HG03139 (cell line): ENCODE data around the gene CACNB2.

Source experiments
- ATAC-seq: cut with Tn5 transposase; IDR thresholded peaks from one replicate; pipeline ENCODE4 v1.9.1; 2021; ENCODE audit not compliant: unreplicated experiment

CACNB2 gene

DNA sequence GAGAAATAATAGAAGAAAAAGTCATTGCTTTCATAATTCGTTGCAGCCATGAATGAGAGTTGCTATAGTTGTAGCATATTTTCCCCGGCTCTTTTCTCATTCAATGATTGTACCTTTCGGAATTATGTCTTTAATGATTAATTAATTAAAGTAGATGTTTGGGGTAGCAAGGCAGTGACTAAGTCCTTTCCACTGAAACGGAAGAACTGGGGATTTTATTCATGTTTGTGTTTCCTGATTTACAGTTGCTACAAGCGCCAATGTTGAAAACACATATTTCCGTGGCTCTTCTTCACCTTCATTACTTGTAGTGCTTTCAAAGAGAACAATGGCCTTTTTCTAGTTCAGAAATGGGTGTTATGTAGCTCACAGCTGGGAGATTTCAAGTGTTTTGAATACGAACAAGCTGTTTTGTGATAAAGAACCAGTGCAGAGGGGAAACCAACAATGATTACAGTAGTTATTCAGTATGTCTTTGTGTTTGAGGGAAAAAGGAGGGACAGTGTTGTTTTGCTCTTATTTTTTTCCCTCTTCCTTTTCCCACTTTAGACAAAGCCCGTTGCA is 357.7 kb downstream of the CACNB2 start:
- no peak for ATAC-seq

DNA sequence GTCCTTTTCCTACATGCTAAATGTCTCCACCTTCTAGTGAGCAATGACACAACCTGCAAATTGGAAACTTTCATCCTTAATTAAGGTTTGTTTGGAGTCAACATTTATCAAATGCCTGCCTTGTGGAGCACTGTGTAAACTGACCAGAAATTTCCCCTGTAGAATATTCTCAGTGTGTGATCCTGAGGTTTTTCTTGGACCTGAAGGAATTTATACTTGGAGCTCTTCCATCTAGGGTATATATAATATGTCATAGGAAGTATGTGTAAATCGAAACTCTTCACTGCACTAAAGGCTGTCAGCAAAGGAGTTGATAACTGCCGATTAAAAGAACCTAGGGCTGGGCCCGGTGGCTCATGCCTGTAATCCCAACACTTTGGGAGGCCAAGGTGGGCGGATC is 358.8 kb downstream of the CACNB2 start:
- no peak for ATAC-seq

DNA sequence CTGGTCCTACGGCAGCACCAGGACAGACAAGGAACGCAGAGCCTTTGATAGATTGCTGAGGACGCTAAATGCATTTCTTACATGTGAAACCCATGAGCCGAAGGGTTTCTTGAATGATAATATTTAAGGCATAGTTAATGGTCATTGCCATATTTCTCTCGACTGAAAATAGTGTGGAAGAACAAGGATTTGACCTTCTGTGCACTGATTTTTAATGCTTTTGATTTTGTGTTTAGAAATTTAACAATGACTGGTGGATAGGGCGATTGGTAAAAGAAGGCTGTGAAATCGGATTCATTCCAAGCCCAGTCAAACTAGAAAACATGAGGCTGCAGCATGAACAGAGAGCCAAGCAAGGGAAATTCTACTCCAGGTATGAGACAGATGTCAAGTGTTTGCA is 360.4 kb downstream of the CACNB2 start:
- no peak for ATAC-seq

DNA sequence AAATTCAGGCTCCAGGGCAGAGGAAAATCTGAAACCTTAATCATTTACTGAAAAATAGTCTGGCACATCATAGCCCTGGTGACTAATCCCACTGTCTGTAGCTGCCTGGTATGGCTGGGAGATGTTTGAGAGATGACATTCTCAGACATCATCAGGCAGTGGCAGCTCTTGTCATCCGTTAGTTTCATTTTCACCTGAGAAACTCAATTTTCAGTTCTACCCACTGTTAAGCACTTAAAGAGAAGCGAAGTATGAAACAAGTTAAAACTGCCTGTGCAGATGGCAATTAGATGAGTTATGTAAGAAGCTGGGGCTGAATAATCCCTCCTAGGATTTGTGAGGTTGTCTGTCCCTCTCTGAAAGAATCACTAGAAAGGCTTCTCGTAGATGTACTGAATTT is 361.0 kb downstream of the CACNB2 start:
- peak; percentile 75 for ATAC-seq

GRCh38 chr10:18501629-18502028 is 361.4 kb downstream of the CACNB2 start:
- no peak for ATAC-seq

DNA sequence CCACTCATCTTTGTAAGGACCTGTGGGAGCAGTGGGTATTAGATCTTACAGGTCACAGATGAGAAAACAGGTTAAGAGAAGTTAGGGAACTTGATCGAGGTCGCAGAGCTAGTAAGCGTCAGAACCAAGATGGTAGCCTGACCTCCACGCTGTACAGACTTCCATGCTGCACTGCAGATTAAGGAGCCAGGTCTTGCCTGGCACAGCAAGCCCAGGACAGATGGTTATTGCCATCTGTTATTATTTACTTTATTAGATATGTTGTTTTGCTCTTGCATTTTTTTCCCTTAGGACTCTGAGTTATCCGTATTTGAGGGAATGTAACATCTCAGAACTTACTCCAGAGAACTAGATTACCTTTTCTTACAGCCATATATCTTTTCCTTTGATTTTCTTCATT is 363.9 kb downstream of the CACNB2 start:
- no peak for ATAC-seq

DNA sequence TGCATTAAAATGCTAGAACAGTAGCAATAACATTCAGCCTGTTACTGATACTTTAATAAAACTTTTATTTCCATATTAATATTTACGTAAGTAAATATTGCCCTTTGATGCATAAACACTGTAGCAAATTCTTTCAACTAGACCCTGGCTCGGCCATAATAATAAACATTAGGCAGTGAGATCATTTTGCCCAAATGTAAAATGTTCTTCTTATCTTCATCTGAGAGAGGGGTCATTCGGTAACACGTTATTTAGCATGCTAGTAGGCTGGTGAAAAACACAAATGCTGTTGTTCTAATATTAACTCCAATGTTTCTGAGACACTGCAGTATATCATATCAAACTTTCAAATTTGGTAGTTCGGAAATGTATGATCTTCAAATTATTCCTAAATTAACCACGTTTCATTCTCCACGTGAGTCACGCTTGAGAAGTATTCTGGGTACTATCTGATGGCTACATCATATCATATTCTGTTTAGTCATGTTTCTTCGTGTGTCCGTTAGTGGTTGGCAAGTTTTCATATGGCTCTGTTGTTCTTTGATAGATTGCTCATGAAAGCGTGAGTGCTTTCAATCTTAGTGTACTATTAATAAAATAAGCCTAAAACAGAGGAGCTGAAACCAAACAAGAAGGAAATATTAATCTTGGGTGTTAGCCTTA is 365.4 kb downstream of the CACNB2 start:
- ATAC-seq = no peak

DNA sequence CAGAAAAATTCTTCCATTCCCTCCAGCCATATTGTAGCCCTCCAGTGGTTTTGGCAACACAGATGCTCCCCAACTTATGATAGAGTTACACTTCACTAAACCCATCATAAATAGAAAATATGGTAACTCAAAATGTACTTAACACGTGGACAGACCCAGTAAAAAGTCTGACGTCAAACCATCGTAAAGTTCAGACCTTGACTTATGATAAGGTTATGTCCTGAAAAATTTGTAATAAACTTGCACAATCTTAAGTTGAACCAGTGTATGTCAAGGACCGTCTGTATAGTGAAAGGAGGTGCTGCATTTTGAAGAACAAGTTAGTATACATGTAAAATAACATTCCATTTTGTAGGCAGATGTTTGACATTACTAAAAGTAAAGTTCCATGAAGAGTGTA is 368.4 kb downstream of the CACNB2 start:
- ATAC-seq = no peak

DNA sequence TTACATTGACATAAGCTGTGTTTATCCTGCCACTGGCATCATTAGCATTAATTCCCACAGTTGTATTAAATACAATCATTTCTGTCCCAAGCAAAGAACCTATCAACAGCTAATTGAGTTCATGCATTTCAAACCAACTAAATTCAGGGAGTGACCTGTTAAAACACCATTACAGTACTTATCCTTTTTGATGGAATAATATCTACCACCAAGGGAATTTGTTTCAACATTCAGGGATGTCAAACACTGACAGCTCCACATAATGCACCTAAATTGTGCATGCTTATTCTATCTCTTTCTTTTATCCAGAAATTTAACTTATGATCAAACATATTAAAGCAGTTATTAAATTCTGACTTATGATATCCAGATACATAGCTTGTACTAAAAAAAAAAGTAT is 374.3 kb downstream of the CACNB2 start:
- ATAC-seq = no peak

DNA sequence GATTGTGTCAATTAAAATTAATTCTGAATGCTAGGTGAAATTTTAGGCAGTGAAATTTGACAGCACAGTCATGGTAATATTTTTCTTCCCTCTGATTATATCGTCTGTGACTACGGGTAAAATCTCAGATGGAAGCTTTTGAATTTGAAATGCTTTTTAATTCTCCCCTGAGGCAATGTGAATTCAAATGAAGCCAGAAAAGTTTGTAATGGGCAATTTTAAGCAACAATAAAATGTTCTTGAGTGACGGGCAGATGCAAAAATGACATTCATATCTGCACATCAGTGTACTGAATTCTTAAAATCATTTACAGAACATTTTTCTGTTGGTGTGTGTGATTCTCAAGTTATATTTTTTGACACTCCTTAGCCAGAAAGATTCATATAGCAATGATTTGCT is 376.6 kb downstream of the CACNB2 start:
- ATAC-seq = no peak

DNA sequence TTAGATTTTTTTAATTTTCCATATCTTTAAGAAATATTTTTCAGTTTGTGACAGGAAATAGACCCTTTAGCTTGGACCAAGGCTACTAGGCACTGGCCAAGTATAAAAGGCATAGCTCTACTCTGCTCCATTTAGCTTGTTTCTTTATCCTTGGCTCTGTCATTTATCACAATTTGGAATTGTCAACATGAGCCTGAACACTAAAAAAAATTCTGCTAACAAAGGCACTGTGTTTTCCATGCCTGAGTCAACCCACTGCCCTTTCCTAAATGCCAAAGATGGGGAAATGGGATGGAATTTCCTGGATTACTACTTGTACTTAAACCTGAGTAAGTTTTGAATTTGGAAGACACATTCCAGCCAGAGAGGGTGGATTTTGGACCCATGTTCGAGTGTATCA is 382.8 kb downstream of the CACNB2 start:
- no peak for ATAC-seq

GRCh38 chr10:18523858-18524257 is 383.6 kb downstream of the CACNB2 start:
- ATAC-seq = no peak

DNA sequence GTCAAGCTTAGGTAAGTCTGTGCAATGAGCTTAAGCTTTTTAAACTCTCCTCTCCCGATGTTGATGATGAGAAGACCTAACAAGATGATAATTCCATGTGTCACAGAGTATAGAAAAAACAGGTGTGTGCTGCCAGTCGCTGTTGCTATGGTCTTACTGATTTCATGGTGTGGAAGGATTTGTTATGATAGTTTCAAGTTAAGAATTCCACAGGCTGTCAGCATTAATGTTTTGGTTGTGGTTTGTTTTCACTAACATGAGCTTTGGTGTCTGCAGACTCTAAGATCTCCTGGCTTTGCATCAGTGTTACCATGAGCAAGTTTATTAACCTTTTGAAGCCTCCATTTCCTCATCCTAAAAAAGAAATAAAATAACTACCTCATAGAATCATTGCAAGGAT is 387.5 kb downstream of the CACNB2 start:
- no peak for ATAC-seq

DNA sequence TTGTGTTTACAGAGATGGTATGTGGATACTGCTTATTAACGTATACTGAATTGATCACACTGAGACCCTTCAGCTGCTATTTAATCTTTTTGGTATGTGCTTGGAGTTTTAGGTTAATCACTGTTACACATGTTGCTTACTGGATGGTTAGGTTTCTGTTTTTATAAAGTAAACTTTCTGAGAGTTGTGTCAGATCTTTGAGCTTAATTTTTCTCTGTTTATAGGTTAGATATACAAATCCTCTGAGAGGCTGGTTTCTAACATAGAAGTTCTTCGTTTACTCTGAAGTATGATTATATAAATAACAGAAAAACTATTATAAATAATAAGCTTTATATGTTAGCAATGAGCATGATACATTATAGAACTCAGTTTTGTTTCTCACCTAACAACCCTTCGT is 388.1 kb downstream of the CACNB2 start:
- ATAC-seq = no peak

DNA sequence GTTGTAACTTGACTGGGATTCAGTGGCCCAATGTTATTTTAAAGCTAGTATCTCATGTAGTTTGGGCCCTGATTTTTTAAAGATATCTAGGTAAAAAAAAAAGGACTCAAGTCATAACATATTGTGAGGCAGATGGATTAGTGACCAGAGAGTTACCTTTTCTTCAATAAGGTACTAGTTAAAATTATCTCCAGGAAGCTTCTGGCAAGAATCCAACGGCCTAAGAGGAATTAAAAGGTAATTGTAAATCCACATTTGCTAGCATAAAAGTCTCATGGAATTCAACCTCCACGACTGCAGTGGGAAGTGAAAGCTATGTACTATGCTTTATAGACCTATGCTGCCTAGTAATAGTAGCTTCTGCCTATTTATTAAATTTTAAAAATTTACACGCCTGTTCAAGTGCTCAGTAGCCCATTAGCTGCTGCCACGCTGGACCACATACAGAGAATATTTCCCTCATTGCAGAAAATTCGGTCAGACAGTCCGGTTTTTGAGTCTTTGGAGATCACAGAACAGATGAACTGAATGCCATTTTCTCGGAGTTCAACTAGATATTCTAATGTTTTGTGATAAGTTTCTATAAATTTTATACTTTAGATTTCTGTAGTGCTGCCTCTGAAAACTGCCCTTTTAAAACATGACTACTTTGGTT is 392.8 kb downstream of the CACNB2 start:
- no peak for ATAC-seq

- ATAC-seq = no peak
Measured at GRCh38 chr10:18533896-18534295, 393.7 kb downstream of the CACNB2 start.

DNA sequence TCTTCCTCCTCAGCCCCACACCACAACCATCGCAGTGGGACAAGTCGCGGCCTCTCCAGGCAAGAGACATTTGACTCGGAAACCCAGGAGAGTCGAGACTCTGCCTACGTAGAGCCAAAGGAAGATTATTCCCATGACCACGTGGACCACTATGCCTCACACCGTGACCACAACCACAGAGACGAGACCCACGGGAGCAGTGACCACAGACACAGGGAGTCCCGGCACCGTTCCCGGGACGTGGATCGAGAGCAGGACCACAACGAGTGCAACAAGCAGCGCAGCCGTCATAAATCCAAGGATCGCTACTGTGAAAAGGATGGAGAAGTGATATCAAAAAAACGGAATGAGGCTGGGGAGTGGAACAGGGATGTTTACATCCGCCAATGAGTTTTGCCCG is 399.1 kb downstream of the CACNB2 start:
- ATAC-seq = no peak

DNA sequence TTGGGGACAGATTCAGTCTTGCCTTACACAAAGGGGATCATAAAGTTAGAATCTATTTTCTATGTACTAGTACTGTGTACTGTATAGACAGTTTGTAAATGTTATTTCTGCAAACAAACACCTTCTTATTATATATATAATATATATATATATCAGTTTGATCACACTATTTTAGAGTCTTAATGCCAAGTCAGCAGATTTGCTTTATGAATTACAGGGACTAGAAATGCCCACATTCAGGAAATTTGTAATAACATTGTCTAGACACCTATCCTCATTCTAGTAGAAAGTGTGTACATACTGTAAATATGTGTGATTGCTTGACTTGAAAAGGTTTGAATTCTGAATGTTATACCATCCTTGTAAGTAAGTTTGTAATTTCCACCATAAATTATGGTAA is 400.0 kb downstream of the CACNB2 start:
- ATAC-seq = no peak

- ATAC-seq = no peak
Measured at GRCh38 chr10:18542832-18543231, 402.6 kb downstream of the CACNB2 start.

- ATAC-seq = no peak
Measured at GRCh38 chr10:18545621-18546305, 405.5 kb downstream of the CACNB2 start.

DNA sequence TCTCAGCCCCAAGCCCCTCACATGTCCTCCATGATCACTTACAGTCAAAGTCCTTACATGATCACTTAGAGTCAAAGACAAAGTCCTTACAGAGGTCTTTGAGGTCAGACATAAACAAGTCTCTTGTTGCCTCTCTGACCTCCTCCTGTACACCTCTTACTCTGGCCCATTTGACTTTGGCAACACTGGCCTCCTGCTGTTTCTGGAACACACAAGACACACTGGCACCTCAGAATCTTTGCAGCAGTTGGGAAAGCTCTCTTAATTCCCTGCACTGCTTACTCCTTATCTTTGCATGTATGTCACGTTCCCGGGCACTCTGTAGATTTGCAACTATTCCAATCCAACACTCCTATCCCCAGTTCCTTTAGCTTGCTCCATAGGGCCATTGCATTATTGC is 408.9 kb downstream of the CACNB2 start:
- no peak for ATAC-seq

GRCh38 chr10:18551473-18551872 is 411.2 kb downstream of the CACNB2 start:
- no peak for ATAC-seq
